ENCODE results near the gene TRERF1.
"Not testable (repeated sequence)": the region's sequence is repeated elsewhere in the genome, so short reads cannot be mapped to it uniquely, and the experiment has no call there.

Gene TRERF1

DNA sequence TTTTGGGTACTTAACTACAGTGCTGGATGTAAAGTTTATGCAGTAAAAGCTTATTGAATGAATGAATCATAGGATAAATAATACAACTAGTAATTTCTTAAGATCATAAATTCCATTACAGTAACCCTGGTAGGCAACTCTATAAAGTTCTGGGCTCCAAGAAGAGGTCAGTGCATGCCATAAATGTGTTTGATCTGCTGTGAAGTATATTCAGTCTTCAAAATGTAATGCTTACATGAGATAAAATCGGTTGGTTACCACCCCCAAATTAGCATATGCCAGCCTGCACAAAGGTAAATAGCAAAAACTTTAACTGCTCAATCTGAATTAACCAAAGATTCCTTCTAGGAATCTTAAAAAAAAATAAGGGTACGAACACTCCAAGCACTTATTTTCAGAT lies 244.2 kb downstream of the TRERF1 start:
- not testable (repeated sequence) for DNase-seq

DNA sequence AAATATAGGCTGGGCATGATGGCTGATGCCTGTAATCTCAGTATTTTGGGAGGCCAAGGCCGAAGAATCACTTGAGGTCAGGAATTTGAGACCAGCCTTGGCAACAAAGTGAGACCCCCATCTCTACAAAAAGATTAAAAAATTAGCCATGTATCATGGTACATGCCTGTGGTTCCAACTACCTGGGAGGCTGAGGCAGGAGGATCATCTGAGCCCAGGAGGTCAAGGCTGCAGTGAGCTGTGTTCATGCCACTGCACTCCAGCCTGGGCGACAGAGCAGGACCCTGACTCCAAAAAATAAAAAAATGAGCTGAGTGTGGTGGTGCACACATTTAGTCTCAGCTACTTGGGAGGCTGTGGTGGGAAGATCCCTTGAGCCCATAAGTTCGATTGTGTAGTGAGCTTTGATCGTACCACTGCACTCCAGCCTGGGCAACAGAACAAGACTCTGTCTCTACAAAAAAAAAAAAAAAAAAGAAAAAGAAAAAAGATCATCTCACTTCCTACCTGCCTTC lies 246.9 kb downstream of the TRERF1 start:
- DNase-seq = no peak

DNA sequence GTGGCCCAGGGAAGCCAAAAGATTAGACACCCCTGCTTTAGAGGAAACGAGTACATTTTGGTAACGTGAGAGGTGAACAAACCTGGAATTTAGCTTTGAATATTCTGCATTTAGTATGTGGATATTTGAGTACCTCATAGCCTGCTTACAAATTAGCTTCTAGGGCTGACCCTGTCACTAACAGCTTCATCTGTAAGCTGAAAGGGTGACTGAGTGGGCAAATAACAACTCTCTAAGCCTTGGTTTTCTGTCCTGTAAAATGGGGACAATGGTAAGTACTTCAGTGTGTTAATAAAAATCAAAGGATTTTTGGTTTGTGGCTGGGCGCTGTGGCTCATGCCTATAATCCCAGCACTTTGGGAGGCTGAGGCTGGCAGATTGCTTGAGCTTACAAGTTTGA lies 248.5 kb downstream of the TRERF1 start:
- no peak for DNase-seq

DNA sequence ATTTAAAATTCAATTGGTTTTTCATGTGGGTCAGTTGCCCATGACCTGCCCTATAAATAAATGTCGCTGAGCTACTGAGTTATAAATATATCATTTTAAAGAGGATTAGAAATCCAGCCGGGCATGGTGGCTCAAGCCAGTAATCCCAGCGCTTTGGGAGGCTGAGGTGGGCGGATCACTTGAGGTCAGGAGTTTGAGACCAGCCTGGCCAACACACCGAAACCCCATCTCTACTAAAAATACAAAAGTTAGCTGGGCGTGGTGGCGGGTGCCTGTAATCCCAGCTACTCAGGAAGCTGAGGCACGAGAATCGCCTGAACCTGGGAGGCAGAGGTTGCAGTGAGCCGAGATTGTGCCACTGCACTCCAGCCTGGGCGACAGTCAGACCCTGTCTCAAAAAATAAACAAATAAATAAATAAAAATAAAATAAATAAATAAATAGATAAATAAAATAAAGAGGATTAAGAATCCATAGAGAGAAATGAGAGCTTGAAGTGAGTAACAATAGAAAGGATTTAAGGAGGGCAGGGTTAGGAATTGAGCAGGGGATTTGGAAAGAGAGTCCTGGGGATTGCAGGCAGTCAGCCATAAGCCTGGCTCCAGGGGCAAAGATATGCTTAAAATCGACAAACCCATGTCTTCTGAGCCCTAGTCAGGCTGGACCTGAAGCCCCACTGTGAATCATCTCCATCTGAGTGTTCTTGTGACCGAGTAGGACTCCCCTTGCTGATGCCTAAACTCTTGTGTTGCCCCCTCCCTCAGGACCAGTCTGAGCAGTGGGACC lies 249.4 kb downstream of the TRERF1 start:
- DNase-seq = not testable (repeated sequence)

DNA sequence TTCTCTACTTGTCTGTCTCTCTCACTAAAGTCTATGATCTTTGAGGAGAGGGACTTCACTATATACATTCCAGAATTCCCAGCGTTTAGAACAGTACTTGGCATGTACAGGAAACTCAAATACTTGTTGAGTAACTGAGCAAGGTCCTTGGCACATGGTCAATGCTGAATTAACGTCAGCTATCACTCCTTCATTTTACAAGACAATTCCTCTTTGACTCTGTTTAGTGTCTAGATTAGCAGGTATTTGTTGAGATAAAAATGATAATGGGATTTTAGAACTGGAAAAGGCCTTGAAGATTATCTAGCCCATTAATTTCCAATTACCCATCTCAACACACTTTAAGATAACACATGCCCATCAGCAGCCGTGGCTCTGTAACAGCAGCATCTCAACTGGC lies 250.3 kb downstream of the TRERF1 start:
- DNase-seq = no peak

DNA sequence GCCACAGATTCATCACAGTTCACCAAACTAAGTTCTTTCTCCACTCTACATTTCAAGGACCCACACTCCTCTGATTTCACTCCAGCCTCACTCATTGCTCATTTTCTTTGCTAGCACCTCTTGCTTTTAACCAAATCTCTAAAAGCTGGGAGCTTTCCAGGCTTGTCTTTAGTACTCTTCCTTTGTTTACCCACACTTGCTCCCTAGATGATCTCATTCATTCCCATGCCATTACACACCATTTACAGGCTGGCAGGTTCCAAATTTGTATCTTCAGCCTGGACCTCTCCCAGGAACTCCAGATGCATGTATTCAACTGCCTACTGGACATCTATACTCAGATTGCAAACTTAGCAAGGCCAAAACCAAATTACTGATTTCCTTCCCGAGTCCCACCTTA lies 251.7 kb downstream of the TRERF1 start:
- no peak for DNase-seq

DNA sequence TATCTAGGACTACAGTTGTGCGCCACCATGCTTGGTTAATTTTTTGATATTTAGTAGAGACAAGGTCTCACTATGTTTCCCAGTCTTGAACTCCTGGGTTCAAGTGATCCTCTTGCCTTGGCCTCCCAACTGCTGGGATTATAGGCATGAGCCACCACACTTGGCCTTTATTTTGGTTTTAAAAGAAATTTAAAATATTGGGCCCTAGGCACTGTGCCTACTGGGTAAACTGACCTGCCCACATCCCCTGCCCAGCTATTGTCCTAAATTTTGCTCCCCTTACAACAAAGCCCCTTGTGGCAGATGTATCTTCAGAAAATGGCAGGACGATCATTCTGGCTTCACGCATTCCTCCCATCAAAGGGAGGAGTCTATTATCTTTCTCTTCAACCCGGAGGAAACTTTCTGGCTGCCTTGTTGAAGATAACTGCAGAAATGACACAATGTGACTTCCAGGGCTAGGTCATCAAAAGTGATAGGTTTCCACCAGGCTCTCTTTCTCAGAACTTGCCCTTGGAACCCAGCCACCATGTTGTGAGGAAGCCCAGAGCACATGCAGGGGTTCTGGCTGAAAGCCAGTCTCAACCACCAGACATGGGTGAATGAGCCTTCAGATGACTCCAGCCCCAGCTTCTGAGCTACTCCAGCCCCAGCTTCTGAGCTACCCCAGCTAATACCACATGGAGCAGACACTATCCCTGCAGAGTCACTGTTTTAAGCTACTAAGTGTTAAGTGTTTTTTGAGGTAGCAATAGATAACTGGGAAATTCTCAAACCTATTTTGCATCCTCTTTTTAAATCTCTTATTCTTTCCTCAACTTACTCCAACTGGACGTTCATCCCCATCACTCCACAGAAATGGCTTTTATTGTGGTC lies 252.4 kb downstream of the TRERF1 start:
- DNase-seq = no peak

DNA sequence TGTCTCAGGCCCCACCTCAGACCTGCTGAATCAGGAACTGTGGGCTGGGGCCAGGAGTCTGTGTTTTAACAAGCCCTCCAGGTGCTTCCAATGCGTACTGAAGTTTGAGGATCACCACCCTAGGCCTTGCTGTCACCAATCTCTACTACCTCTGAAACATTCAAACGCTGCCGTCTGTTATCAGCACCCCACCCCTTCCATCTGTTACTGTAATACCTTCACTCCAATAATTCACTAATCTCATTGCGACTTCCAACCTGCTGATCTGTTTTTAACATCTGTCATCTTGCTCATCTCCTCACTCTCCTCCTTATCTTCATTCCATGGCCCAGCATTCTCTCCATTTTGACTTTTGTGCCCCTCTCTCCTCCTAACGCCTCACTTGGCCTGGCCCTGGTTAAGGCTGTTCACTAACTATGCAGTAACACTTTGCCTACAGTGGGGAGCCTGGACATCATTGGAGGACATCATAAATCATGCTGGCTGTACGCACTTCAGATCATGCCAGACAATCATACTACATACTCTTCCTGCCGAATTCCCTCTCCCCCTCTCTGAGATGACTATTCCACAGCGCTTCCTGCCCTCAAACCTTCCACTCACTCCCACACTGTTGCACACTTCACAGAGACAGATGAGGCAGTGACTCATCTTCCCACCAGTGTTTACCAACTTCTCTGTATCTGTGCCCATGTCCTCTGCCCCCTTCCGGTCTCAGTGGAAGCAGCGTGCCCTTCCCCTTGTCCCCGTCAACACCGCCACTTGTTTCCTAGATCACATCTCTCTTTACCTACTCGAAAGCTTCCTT lies 254.0 kb downstream of the TRERF1 start:
- DNase-seq = no peak

DNA sequence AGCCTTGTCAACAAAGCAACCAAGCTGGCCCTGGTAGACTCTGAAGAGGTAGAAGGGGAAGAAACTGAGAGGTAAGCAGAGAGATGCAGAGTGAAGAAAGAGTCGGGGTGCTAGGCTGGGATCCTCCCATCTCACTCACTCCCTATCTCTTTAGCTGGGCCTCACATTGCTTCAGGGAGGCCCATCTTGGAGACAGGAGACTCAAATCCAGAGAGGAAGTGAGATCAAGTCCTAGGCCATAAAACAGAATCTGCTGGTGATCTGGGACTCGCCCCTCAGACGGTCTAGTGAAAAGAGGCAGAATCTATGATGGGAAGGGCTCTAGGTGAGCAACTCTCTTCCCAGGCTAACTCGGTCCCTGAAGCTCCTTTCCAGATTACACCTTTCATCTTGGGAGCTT lies 256.3 kb downstream of the TRERF1 start:
- no peak for DNase-seq

DNA sequence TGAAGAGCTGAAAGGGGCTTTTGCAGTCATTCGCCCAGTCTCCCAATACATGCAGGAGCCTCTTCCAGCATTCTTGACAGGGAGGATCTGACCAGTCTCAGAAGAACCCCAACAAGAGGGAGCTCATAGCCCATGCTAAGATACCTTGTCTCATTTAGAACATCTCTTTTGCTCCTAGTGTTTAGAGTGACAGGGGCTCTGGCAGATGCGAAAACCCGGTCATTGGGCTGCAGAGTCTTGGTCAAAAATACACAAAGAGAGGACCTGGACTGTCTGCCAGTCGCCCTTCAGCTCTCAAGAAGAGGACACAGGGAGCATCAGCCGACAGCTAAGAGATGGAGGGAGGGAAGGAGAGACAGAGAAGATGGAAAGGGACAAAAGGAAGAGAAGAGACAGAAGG lies 257.7 kb downstream of the TRERF1 start:
- no peak for DNase-seq

DNA sequence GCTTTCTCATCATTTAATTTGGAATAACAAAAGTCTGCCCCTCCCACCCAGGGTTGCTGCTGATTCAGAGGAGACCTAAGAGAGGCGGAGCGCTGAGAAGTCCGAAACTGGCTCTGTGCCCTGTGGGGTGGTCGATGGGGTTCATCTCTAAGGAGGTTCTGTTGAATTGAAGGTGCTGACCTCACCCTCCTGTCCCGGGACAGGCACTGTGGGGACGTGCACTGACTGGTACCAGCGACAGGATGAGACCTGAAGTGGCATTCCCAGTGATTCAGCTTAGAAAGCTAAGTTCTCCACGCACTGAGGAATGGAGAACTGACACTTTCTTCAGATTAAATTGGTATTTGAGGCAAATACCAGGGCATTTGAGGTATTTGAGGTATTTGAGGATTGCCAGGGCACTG lies 258.2 kb downstream of the TRERF1 start:
- no peak for DNase-seq

DNA sequence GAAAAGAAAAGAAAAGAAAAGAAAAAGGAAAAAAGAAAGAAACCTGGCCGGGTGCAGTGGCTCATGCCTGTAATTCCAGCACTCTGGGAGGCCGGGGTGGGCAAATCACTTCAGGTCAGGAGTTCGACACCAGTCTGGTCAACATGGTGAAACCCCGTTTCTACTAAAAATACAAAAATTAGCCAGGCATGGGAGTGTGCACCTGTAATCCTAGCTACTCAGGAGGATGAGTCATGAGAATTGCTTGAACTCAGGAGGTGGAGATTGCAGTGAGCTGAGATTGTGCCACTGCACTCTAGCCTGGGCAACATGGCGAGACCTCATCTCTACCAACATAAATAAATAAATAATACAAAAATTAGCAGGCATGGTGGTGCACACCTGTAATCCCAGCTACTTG lies 259.3 kb downstream of the TRERF1 start:
- DNase-seq = not testable (repeated sequence)

DNA sequence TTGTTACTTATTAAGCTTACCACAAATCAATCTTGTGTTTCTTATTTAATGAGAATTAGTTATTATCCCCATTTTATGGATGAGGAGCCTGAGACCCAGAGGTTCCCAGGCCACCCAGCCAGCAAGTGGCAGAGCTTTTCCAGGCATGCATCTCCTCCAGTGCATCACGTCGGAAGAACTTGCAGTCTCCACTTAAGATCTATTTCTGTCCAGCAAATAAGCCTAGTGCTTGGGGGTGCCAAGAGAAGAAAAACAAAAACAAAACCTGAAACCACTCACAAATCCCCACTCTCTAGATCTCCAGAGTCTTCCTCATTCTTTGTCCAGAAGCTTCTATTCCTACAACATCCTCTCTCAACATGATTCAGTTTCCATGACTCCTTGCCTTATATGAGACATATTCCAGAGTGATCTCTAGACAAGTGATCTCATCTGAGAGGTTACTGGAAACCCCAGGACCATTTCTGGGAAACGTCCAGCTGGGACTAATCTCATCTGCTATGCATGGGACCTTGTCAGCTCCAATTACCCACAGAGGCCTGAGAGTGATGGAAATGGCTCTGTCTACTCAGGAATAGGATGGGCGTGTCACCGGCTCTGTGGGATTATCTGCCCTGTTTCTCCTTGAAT lies 261.1 kb downstream of the TRERF1 start:
- no peak for DNase-seq

DNA sequence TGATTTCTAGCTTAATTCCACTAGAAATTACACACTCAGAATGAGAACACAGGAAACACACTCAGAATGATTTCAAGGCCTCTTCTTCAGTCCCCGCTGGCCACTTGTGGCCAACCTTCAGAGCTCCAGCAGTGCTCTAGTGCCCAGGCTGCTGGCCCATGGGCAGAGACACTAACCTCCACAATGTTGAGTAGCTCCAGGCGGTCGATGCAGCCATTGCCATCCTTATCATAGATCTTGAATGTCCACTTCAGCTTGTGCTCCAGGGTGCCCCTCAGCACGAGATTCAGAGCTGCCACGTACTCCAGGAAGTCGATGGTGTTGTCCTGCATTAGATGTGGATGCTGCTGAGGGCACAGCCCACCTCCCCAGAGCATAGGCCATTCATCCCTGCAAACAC lies 263.3 kb downstream of the TRERF1 start:
- no peak for DNase-seq

DNA sequence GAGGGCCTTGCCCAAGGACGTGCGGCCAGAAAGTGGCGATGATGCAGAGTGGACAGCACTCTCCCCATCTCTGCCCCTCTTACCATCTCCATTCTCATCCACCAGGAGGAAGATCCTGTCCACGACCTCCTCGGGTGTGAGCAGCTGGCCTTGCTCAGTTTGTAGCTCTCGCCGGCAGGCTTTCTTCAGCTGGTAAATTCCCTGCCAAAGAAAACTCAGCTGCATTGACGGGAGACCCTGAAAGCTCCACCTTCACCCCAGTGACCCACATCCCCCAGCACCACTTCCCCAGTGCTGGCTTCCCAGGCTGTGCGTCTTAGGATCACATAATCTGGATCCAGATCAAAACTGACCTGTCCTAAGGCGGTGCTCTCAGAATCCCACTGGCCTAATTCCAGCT lies 266.1 kb downstream of the TRERF1 start:
- no peak for DNase-seq

DNA sequence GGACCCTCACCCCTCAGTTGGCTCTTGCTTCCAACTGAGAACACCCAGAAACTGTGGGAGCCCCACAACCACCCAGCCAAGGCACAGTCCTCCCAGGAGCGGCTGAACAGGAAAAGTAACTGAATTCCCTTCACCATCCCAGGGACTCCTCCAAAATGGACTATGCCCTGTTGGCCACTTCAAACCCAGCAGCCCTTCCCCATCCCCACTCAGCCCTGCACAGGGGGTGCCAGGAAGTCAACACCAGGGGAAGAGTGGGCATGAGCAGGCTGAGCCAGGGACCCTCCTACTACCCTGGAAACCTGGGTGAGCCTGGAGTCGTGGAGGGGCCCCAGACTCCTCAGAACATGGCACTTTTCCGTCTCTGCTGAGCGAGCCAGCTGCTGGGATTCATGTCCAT lies 267.3 kb downstream of the TRERF1 start:
- DNase-seq = no peak

DNA sequence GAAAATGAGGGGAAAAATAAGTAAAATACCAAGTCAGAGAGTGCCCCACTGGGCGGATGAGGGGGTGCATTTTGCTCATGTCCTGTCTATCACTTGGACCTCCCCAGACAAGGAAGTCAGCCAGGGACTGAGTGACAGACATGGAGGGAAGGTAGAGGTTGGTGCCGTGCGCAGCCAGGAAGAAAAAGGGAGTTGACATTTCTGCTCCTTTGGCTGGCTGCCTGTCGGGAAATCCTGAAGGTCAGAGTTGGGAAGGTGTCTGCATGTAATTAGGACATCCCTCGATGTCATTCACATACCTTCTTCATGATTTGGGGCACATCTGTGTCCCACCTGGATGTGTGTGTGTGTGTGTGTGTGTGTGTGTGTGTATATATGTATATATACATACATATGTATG lies 269.6 kb downstream of the TRERF1 start:
- DNase-seq = no peak

DNA sequence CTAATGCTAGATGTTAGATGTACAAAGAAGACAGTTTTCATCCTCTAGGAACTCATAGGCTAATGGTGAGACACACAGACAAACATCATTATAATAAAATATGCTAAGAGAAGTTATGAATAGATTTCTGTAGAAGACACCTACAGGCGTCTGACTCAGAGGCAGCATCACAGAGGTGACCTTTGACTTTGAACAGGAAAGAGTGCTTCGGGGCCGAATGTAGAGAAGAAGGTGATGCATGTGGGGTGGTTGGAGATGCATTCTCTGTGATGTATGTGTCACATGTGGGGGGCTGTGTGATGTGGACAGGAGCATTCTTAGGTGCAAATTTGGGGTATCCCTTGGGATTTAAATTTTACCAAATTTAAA lies 271.8 kb downstream of the TRERF1 start:
- DNase-seq = no peak

DNA sequence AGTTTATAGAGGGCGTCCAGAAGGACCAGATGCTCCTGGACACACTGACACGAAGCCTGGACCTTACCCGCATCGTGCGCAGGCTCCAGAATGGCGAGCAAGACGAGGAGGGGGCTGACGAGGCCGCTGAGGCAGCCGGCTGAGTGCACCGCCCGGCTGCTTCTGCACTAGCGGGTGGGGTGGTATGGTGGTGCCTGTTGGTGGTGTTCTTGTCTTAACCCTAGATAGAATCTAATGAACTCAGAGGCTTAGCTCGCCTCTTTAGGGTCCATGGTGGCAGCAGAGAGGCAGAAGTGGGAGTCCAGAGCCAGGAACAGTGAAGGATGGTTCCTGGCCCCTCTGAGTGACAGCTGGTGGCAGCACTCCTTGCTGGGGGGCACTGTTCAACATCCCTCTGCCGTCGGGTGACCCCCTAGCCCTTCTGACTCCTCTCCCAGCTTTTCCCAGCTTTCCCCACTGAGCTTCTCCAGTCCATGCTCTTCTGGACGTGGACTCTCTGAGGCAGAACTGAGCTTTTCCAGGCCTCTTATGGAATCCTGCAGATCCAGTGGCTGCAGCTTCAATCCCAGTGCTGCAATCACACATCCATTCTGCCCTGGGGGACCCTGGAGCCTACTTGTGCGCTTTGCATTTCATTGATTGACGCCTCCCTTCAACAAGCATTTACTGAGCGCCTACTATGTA lies 272.3 kb downstream of the TRERF1 start:
- DNase-seq = no peak

DNA sequence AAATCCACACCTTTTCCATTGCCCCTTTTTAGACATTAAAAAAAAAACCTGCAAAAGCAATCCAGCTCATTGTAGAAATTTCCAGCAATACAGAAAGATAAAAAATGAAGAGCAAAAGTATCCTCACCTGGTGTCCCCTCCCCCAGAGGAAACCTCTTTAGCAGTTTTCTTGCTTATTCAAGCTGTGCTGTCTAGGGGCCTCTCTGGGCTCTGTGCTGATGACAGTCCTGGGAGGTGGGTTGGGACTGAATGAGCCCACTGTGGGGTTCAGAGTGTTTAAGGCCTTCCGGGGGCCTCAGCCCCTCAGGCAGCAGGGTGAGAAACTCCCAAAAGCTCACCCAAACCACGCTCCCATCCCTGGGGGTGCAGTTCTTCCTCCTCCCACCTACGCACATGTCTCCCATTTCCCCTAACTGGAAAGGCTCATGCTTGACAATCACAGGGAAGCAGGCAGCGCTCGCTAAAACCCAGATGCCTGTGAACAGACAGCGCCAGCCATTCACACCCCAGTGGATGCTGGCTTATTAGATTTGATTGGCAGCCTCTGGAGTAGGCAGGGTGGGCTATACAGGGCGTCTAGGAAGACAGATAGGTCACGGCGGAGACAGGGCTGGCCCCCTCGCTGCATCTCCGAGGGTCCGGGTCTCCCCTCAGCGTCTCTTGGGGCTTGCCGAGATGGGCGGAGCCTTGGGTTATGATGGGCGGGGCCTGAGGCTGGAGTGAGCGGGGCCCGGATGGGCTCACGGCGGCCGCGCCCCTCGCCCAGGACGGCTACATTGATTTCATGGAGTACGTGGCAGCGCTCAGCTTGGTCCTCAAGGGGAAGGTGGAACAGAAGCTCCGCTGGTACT lies 274.0 kb downstream of the TRERF1 start:
- no peak for DNase-seq

DNA sequence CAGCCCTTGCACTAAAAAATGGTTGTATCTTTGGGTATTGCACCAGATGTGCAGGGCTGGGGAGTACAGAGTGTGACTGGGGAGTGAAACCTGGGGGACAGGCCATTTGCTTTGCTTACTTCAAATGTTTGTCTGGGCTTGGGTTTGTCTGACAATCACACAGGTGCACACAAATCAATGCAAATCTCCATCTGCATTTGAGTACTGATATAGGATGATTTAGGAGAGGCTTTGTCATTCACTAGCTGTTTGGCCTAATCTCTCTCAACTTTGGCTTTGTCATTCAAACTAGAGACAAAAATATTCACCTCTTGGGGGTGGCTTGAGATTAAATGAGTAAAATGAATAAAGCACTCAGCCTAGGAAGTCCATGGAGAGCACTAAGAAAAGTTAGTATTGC lies 274.7 kb downstream of the TRERF1 start:
- no peak for DNase-seq

Data from activated gamma-delta T cell (primary cell).